CD4-positive, alpha-beta memory T cell (primary cell): ENCODE results near the gene SMIM22. TPM values are rescaled to one million over a fixed set of nuclear protein-coding genes. Genes with fewer than 3 reads are reported as not detected.

Experiments
- CTCF ChIA-PET: fragments of 350-600 bp; sonication (Branson Sonifier 250); formaldehyde crosslinking; loops from one replicate; lab custom pipeline; 2021; ENCODE audit warnings: inconsistent platforms; ENCODE audit not compliant: partially characterized antibody; lab: Charles Lee
- POLR2A ChIA-PET: fragments of 350-600 bp; sonication (Branson Sonifier 250); formaldehyde crosslinking; loops from one replicate; lab custom pipeline; 2021; ENCODE audit not compliant: partially characterized antibody; lab: Charles Lee
- DNase-seq, 5 donors: peaks; one replicate each; pipeline versions ENCODE4 v3.0.0 to v3.0.0-alpha.2; 2020 to 2022; ENCODE audit warnings: mixed read lengths in 1 of 5
- H3K27ac ChIP-seq: one replicate; pipeline ENCODE4 v1.7.0; 2013; ENCODE audit warnings: low read depth, low read length
- H3K27me3 ChIP-seq: 2 replicates; pipeline ENCODE4 v1.7.0; 2013; ENCODE audit warnings: mild to moderate bottlenecking, low read length, moderate library complexity; ENCODE audit not compliant: insufficient read depth
- H3K36me3 ChIP-seq: 2 replicates; pipeline ENCODE4 v1.7.0; 2013; ENCODE audit warnings: mild to moderate bottlenecking, low read length, moderate library complexity; ENCODE audit not compliant: insufficient read depth
- H3K4me1 ChIP-seq: 2 replicates; pipeline ENCODE4 v1.7.0; 2013; ENCODE audit warnings: mild to moderate bottlenecking, low read length, moderate library complexity; ENCODE audit not compliant: insufficient read depth
- H3K4me3 ChIP-seq, 2 donors: one replicate each; pipeline ENCODE4 v1.7.0; 2013; ENCODE audit warnings: low read length in 2 of 2, mild to moderate bottlenecking in 1 of 2
- H3K9me3 ChIP-seq, 2 donors: one replicate each; pipeline ENCODE4 v1.7.0; 2013; ENCODE audit warnings: low read length in 2 of 2, control low read depth in 1 of 2; ENCODE audit not compliant: control insufficient read depth in 1 of 2
- H3K27ac Mint-ChIP-seq, 7 donors: one replicate each; pipeline ENCODE4 v1.8.0; 2020 to 2021; ENCODE audit warnings: mixed read lengths in 7 of 7, mild to moderate bottlenecking in 6 of 7, inconsistent platforms in 3 of 7, moderate library complexity in 3 of 7
- H3K27me3 Mint-ChIP-seq, 2 donors: one replicate each; pipeline ENCODE4 v1.8.0; 2020 to 2021; ENCODE audit warnings: mixed read lengths in 2 of 2
- H3K36me3 Mint-ChIP-seq, 2 donors: one replicate each; pipeline ENCODE4 v1.8.0; 2020 to 2021; ENCODE audit warnings: mixed read lengths in 2 of 2, inconsistent platforms in 1 of 2, mild to moderate bottlenecking in 1 of 2
- H3K4me1 Mint-ChIP-seq, 4 donors: one replicate each; pipeline ENCODE4 v1.8.0; 2020 to 2021; ENCODE audit warnings: mixed read lengths in 4 of 4, mild to moderate bottlenecking in 1 of 4
- H3K4me3 Mint-ChIP-seq, 8 donors: one replicate each; pipeline ENCODE4 v1.8.0; 2020 to 2021; ENCODE audit warnings: mixed read lengths in 8 of 8, mild to moderate bottlenecking in 7 of 8, moderate library complexity in 6 of 8, inconsistent platforms in 3 of 8
- H3K9me3 Mint-ChIP-seq, 8 donors: one replicate each; pipeline ENCODE4 v1.8.0; 2020 to 2021; ENCODE audit warnings: mixed read lengths in 8 of 8, mild to moderate bottlenecking in 5 of 8, inconsistent platforms in 3 of 8, moderate library complexity in 1 of 8
- intact Hi-C: fragments of 100-400 bp; cut with micrococcal nuclease; formaldehyde crosslinking; loops from one replicate; pipeline ENCODE4 v1.15.1; 2023
- polyA plus RNA-seq, 2 donors: library from polyadenylated mRNA; unstranded; fragments of 300-500 nt; fragmentation: Illumina TruSeq; gene quantifications; one replicate each; pipeline ENCODE4 v1.2.3, GENCODE V29; 2021
- total RNA-seq, 2 experiments: library from RNA; stranded (reverse); gene quantifications; one replicate each; pipeline ENCODE4 v1.2.3, GENCODE V29; 2021

SMIM22 gene
- total and polyA plus RNA-seq, 4 experiments from 2014 or later, result not detected

DNA sequence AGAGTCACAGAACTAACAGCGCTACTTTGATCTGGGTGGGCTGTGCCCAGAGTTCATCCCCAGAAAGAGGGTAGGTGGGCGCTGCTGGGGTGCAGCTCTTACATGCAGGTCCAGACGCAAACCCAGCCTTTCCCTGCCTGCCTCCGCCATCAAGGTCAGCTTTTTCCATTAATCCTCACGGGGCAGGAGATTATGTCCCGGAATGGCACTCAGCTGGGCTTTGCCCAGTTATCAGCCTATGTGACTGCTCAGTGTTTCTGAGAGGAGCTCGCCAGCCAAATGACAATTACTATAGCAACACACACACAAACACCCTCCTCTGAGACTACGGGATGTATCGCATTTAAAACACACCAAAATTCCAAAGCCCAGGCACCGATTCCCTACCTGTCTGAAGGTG lies 31.8 kb downstream of the SMIM22 start:
- ChIA-PET CTCF (no interaction called here), POLR2A (interaction anchor here (1.3 kb wide), 1 partner anchor 25 kb away, joined by 3 read pairs; the partner anchor contains the start of gene ROGDI)
- no peaks in the 10 kb centered on the region for H3K27me3 Mint-ChIP-seq
- no peaks in the 10 kb centered on the region for H3K9me3 Mint-ChIP-seq
- peak overlapping the region in 2 of 7 donors; percentile 13 to 36 for H3K27ac Mint-ChIP-seq
- H3K27ac ChIP-seq, result no peak overlapping the region
- no peaks in the 10 kb centered on the region for H3K4me1 ChIP-seq
- intact Hi-C loops, result no loop called here
- no peaks in the 10 kb centered on the region for H3K9me3 ChIP-seq
- peaks cover 76% of the 10 kb centered on the region for H3K36me3 ChIP-seq
- H3K4me1 Mint-ChIP-seq, result peaks cover 0 to 10% (median 0%) of the 10 kb centered on the region in 4 donors
- peaks cover 46 to 76% of the 10 kb centered on the region in 2 donors for H3K36me3 Mint-ChIP-seq
- no peak for DNase-seq
- H3K4me3 Mint-ChIP-seq, result no peak overlapping the region
- no peaks in the 10 kb centered on the region for H3K27me3 ChIP-seq
- no peak overlapping the region for H3K4me3 ChIP-seq

DNA sequence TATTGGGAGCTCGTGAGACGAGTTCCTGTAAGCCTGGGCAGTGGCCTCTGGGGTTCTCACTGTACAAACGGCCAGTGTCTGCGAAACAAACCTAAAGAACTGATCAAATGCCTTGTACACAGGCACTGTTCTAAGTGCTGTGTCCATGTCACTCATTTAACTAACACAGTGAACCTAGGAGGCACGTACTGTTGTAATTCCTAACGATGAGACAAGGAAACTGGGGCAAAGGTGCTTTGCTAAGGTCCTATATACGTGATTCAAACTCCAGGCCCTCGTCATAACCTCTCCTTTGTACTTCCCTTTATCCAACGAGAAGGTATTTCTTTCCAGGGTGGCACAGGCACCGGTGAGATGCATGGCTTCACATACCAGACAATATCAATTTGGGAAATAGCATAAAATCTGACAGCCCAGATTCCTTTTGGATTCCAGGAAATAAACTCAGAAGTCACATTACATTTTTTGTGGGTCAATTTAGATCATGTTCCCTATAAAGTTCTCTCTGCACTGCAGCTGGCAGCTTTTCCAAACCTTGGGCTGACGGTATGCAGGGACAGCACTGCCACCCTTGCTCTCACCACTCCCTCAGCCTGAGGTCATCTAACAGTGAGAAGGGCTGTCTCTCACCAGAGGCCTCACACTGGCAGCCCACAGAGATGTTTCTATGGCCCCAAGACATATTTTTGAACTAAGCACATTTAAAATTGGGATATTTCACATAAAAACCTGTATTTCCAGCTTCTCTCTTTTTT lies 33.6 kb downstream of the SMIM22 start:
- H3K9me3 ChIP-seq, result no peaks in the 10 kb centered on the region
- H3K27me3 ChIP-seq, result no peaks in the 10 kb centered on the region
- no peak overlapping the region for H3K4me3 ChIP-seq
- DNase-seq, result no peak
- ChIA-PET POLR2A (interaction anchor here (0.9 kb wide), 1 partner anchor 10 kb away, joined by 3 read pairs; no protein-coding TSS in a partner anchor), CTCF (no interaction called here)
- H3K36me3 Mint-ChIP-seq, result peaks cover 49 to 77% of the 10 kb centered on the region in 2 donors
- peaks cover 1 to 12% (median 7%) of the 10 kb centered on the region in 4 donors for H3K4me1 Mint-ChIP-seq
- no peaks in the 10 kb centered on the region for H3K27me3 Mint-ChIP-seq
- no peaks in the 10 kb centered on the region for H3K9me3 Mint-ChIP-seq
- peaks cover 8% of the 10 kb centered on the region for H3K4me1 ChIP-seq
- peak overlapping the region in 2 of 7 donors; percentile 8 to 84 for H3K27ac Mint-ChIP-seq
- H3K27ac ChIP-seq, result no peak overlapping the region
- intact Hi-C loops, result no loop called here
- peaks cover 75% of the 10 kb centered on the region for H3K36me3 ChIP-seq
- H3K4me3 Mint-ChIP-seq, result no peak overlapping the region

DNA sequence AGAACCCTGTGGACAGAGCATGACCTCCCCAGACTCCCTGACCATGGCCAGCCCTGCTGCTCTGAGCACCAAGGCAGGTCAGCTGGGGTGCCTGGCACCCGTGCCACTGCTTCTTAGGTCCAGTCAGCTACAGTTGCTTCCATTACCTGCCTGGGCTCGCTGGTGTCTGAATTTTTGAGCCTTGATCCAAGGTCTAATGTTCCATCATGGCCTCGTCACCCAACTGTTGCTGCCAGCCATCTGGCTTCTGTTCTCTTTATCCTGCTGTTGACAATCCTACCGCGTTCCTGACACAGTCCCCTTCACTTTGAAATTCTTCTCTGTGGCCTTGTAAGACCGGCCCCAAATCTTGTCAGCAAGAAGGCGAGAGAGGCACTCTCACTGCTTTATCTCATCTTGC lies 35.2 kb downstream of the SMIM22 start:
- H3K9me3 Mint-ChIP-seq, result no peaks in the 10 kb centered on the region
- POLR2A ChIA-PET, result no interaction called here
- Histone ChIP-seq H3K4me3 (no peak overlapping the region), H3K9me3 (no peaks in the 10 kb centered on the region), H3K4me1 (peaks cover 11% of the 10 kb centered on the region), H3K27ac (no peak overlapping the region), H3K36me3 (peaks cover 66% of the 10 kb centered on the region), H3K27me3 (no peaks in the 10 kb centered on the region)
- no peak overlapping the region for H3K4me3 Mint-ChIP-seq
- H3K27ac Mint-ChIP-seq, result peak overlapping the region in 1 of 7 donors; percentile 68
- DNase-seq, result no peak
- H3K27me3 Mint-ChIP-seq, result no peaks in the 10 kb centered on the region
- peaks cover 1 to 21% (median 5%) of the 10 kb centered on the region in 4 donors for H3K4me1 Mint-ChIP-seq
- intact Hi-C loops, result no loop called here
- peaks cover 38 to 69% of the 10 kb centered on the region in 2 donors for H3K36me3 Mint-ChIP-seq
- CTCF ChIA-PET, result interaction anchor here (0.6 kb wide), 1 partner anchor 58 kb away, joined by 3 read pairs; no protein-coding TSS in a partner anchor

DNA sequence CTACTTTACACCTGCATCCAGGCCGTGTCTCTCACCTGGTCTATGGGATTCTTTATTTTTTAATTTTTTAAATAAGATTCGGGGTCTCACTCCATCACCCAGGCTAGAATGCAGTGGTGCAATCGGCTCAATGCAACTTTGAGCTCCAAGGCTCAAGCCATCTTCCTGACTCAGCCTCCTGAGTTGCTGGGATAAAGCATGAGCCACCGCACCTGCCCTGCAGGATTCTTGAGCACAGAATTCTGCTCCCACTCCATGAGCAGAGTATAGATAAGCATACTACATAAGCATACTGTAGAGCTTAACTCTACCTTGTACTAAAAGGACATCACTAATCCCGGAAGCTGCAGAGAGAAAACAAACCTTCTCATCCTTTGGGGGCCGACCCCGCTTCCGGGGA lies 36.4 kb downstream of the SMIM22 start:
- Mint-ChIP-seq H3K9me3 (no peaks in the 10 kb centered on the region), H3K27me3 (no peaks in the 10 kb centered on the region), H3K4me1 (peaks cover 1 to 21% (median 6%) of the 10 kb centered on the region in 4 donors), H3K36me3 (peaks cover 38 to 67% of the 10 kb centered on the region in 2 donors), H3K4me3 (no peak overlapping the region), H3K27ac (no peak overlapping the region)
- ChIA-PET CTCF (no interaction called here), POLR2A (no interaction called here)
- H3K27me3 ChIP-seq, result no peaks in the 10 kb centered on the region
- peaks cover 11% of the 10 kb centered on the region for H3K4me1 ChIP-seq
- H3K9me3 ChIP-seq, result no peaks in the 10 kb centered on the region
- peaks cover 64% of the 10 kb centered on the region for H3K36me3 ChIP-seq
- intact Hi-C loops, result no loop called here
- DNase-seq, result no peak
- H3K4me3 ChIP-seq, result no peak overlapping the region
- no peak overlapping the region for H3K27ac ChIP-seq

DNA sequence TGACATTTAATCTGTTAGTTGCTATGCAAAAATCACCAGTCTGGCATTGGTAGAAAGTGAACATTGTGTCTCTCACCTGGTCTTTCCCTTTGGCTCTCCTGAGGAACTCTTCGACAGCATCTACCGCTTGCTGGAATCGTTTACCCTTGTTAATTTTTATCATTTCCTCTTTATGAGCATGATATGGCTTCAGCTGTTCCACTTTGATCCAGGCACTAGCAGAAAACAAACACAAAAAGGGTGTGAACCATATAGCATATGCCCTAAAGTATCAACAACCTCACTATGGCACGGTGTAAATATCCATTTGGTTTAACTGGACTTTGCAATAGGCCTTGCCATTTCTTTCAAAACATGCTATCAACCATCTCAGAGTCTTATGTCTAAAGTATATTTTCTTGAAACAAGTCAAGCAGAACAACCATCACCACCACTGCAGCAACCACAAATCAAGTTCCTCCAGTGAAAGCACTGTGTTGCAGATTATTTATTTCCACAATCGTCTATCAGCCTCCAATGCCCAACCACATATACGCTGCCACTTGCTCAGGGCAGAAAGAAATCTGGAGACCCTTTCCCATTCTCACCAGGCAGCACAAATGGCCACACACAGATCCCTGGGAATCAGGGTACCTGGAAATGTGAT lies 37.7 kb downstream of the SMIM22 start:
- Mint-ChIP-seq H3K4me1 (peaks cover 1 to 21% (median 9%) of the 10 kb centered on the region in 4 donors), H3K4me3 (no peak overlapping the region), H3K9me3 (no peaks in the 10 kb centered on the region), H3K27me3 (no peaks in the 10 kb centered on the region), H3K27ac (peak overlapping the region in 3 of 7 donors; percentile 27 to 80 (median 43)), H3K36me3 (peaks cover 39 to 68% of the 10 kb centered on the region in 2 donors)
- Histone ChIP-seq H3K4me3 (no peak overlapping the region), H3K36me3 (peaks cover 65% of the 10 kb centered on the region), H3K27ac (no peak overlapping the region), H3K27me3 (no peaks in the 10 kb centered on the region), H3K4me1 (peaks cover 11% of the 10 kb centered on the region), H3K9me3 (no peaks in the 10 kb centered on the region)
- POLR2A ChIA-PET, result no interaction called here
- CTCF ChIA-PET, result no interaction called here
- DNase-seq, result no peak
- intact Hi-C loops, result no loop called here

DNA sequence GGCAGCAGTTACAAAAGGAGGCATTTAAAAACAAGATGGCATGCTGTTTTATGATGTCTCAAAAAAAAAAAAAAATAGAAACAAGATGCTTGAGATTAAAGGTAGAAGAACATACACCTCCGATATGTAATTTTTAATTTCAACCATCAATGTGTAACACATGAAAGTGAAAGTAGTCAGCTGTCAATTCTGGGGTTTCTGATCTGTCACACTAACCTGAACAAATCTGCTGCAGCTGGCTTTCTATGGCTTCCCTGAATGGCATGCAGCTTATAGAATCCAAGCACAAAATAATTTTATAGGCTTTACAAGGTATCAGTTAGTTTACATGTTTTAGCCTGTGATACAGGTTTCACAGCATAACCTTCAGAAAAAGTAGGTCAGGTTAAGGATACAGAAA lies 38.4 kb downstream of the SMIM22 start:
- H3K36me3 Mint-ChIP-seq, result peaks cover 39 to 70% of the 10 kb centered on the region in 2 donors
- no peaks in the 10 kb centered on the region for H3K27me3 Mint-ChIP-seq
- ChIA-PET CTCF (no interaction called here), POLR2A (no interaction called here)
- Histone ChIP-seq H3K27me3 (no peaks in the 10 kb centered on the region), H3K4me3 (no peak overlapping the region), H3K36me3 (peaks cover 65% of the 10 kb centered on the region), H3K4me1 (peaks cover 11% of the 10 kb centered on the region), H3K9me3 (no peaks in the 10 kb centered on the region), H3K27ac (no peak overlapping the region)
- no peak overlapping the region for H3K4me3 Mint-ChIP-seq
- peak overlapping the region in 3 of 7 donors; percentile 23 to 43 (median 27) for H3K27ac Mint-ChIP-seq
- peaks cover 1 to 21% (median 9%) of the 10 kb centered on the region in 4 donors for H3K4me1 Mint-ChIP-seq
- no peak for DNase-seq
- intact Hi-C loops, result no loop called here
- no peaks in the 10 kb centered on the region for H3K9me3 Mint-ChIP-seq

DNA sequence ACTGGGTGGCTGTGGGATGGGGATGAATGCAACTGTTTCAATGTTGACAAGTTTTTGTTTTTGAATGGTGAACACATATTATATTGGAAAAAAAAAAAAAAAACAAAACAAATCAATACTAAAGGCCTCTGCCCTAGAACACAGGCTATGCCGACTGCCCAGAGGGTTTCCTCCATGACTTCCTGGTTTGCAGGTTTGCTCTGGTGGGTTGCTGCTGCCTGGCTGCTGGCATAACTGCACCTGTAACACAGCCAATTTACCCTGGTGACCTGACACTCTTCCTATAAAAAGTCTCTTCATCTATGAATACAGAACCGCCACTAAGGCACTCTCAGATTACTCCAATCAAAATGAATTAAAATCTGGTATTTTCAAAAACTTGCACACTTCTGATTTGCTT lies 41.6 kb downstream of the SMIM22 start:
- DNase-seq, result no peak
- Histone ChIP-seq H3K4me1 (peaks cover 11% of the 10 kb centered on the region), H3K27me3 (no peaks in the 10 kb centered on the region), H3K36me3 (peaks cover 67% of the 10 kb centered on the region), H3K9me3 (no peaks in the 10 kb centered on the region), H3K27ac (no peak overlapping the region), H3K4me3 (no peak overlapping the region)
- no peaks in the 10 kb centered on the region for H3K9me3 Mint-ChIP-seq
- no peaks in the 10 kb centered on the region for H3K27me3 Mint-ChIP-seq
- H3K27ac Mint-ChIP-seq, result no peak overlapping the region
- H3K36me3 Mint-ChIP-seq, result peaks cover 46 to 75% of the 10 kb centered on the region in 2 donors
- CTCF ChIA-PET, result interaction anchor here (0.7 kb wide), 1 partner anchor 158 kb away, joined by 3 read pairs; no protein-coding TSS in a partner anchor
- H3K4me1 Mint-ChIP-seq, result peaks cover 5 to 21% (median 13%) of the 10 kb centered on the region in 4 donors
- POLR2A ChIA-PET, result no interaction called here
- intact Hi-C loops, result no loop called here
- H3K4me3 Mint-ChIP-seq, result no peak overlapping the region
